Panc1 (cell line): Measurements from ENCODE around the gene OTOGL.

Experiments used
- POLR2AphosphoS5 ChIP-seq: IDR thresholded peaks from 2 replicates; pipeline ENCODE4 v1.6.1; 2012; ENCODE audit warnings: mild to moderate bottlenecking, low read depth, low read length, moderate library complexity
- TF ChIP-seq, protein P1 (sequence below): fragments of 450-650 bp; IDR thresholded peaks from 2 replicates; pipeline ENCODE4 v1.5.1; 2017; ENCODE audit warnings: mild to moderate bottlenecking

GRCh38 chr12:80412343-80412953, 313.1 kb downstream of the OTOGL start:
- TF ChIP-seq, protein P1, sequence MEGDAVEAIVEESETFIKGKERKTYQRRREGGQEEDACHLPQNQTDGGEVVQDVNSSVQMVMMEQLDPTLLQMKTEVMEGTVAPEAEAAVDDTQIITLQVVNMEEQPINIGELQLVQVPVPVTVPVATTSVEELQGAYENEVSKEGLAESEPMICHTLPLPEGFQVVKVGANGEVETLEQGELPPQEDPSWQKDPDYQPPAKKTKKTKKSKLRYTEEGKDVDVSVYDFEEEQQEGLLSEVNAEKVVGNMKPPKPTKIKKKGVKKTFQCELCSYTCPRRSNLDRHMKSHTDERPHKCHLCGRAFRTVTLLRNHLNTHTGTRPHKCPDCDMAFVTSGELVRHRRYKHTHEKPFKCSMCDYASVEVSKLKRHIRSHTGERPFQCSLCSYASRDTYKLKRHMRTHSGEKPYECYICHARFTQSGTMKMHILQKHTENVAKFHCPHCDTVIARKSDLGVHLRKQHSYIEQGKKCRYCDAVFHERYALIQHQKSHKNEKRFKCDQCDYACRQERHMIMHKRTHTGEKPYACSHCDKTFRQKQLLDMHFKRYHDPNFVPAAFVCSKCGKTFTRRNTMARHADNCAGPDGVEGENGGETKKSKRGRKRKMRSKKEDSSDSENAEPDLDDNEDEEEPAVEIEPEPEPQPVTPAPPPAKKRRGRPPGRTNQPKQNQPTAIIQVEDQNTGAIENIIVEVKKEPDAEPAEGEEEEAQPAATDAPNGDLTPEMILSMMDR, result peak; percentile 77; the same call in 1 of the 2 replicates
- no peak for TF ChIP-seq POLR2AphosphoS5
